Measurements from ENCODE around the gene PHACTR1. TPM values are rescaled to one million over a fixed set of nuclear protein-coding genes. Genes with fewer than 3 reads are reported as not detected.

Gene PHACTR1
- total and polyA plus RNA-seq, 2 of the 4 experiments (the other 2 are of a cell fraction): not detected

GRCh38 chr6:13079096-13079723 lies 362.6 kb downstream of the PHACTR1 start:
- Histone ChIP-seq H3K27me3 (ENCODE audit: control insufficient read depth, insufficient read depth, low read length) (no peaks in the 10 kb centered on the region), H3K27ac (ENCODE audit: insufficient read depth, low read length) (no peak overlapping the region), H3K79me1 (ENCODE audit: low read depth in 1 of 2, low read length in 2 of 2) (no peaks in the 10 kb centered on the region), H2BK15ac (ENCODE audit: low read depth, low read length) (no peak overlapping the region), H3K9me3 (ENCODE audit: control insufficient read depth, insufficient read depth, low read length) (no peaks in the 10 kb centered on the region), H4K20me1 (ENCODE audit: insufficient read depth, low read length) (no peaks in the 10 kb centered on the region), H3K4ac (ENCODE audit: low read depth, low read length) (no peak overlapping the region), H2BK120ac (ENCODE audit: low read depth, low read length) (no peak overlapping the region), H2AK5ac (ENCODE audit: low read depth, low read length) (no peak overlapping the region), H3K18ac (ENCODE audit: low read depth, low read length) (no peak overlapping the region), H4K91ac (ENCODE audit: insufficient read depth, low read depth, low read length) (no peak overlapping the region), H3K36me3 (ENCODE audit: control insufficient read depth, insufficient read depth, low read length) (no peaks in the 10 kb centered on the region), H4K8ac (ENCODE audit: low read depth in 2 of 2, low read length in 2 of 2) (no peak overlapping the region), H3K4me3 (ENCODE audit: insufficient read depth, low read depth, low read length) (no peak overlapping the region), H2AFZ (replicated peaks; ENCODE audit: low read length, poor library complexity) (no peak overlapping the region), H3K4me1 (ENCODE audit: control insufficient read depth, insufficient read depth, low read length) (no peaks in the 10 kb centered on the region), H3K4me2 (ENCODE audit: low read depth, low read length) (no peak overlapping the region), H2BK5ac (ENCODE audit: low read depth, low read length, poor library complexity, severe bottlenecking) (no peak overlapping the region), H2AK9ac (replicated peaks; ENCODE audit: low read depth, low read length, poor library complexity) (no peak overlapping the region), H3K56ac (ENCODE audit: extremely low read depth, insufficient read depth, low read length) (no peak overlapping the region), H3K23ac (ENCODE audit: low read depth, low read length) (no peak overlapping the region), H3K9ac (ENCODE audit: low read depth, low read length) (no peak overlapping the region), H3K9me1 (ENCODE audit: insufficient read depth, low read length) (no peaks in the 10 kb centered on the region), H2BK20ac (ENCODE audit: low read depth, low read length) (no peak overlapping the region), H3K14ac (replicated peaks; ENCODE audit: low read depth, low read length) (no peak overlapping the region), H4K5ac (ENCODE audit: low read depth, low read length) (no peak overlapping the region)
- POLR2A ChIA-PET (ENCODE audit: unreplicated experiment): no interaction called here
- 25% methylated on average over 1 of the region's 6 CpGs; no CpG with 5 or more reads in 1 of the 2 experiments for WGBS, 2 experiments (ENCODE audit: extremely low coverage in 2 of 2, insufficient read length in 1 of 2)
- dilution Hi-C loops (cut with HindIII; ENCODE audit: low sequenced_read_pairs, unreplicated experiment): no loop called here
- intact Hi-C loops (cut with micrococcal nuclease): no loop called here
- no peak for DNase-seq
- CTCF ChIA-PET: no interaction called here
- no peak for ATAC-seq (ENCODE audit: low read depth)
- TF ChIP-seq RCOR1 (IDR thresholded peaks at IDR 0.05; ENCODE audit: insufficient replicate concordance, low read length) (no peak), USF2 (IDR thresholded peaks at IDR 0.05; ENCODE audit: low read depth, low read length) (no peak), SMC3 (IDR thresholded peaks at IDR 0.05; ENCODE audit: low read depth, low read length) (no peak), CTCF (conservative IDR thresholded peaks at IDR 0.05; ENCODE audit: low read depth, low read length) (no peak), CHD1 (IDR thresholded peaks at IDR 0.05; ENCODE audit: low read depth, low read length) (no peak), RFX5 (IDR thresholded peaks at IDR 0.05; ENCODE audit: low read depth, low read length) (no peak), NFE2L2 (IDR thresholded peaks at IDR 0.05; ENCODE audit: low read depth, low read length) (no peak), CEBPB (IDR thresholded peaks at IDR 0.05; ENCODE audit: low read depth, low read length) (no peak), MAZ (IDR thresholded peaks at IDR 0.05; ENCODE audit: borderline replicate concordance, low read depth, low read length) (no peak), FOS (IDR thresholded peaks at IDR 0.05; ENCODE audit: low read depth, low read length) (no peak), MAFK (IDR thresholded peaks at IDR 0.05; ENCODE audit: low read depth, low read length) (no peak), POLR2A (IDR thresholded peaks at IDR 0.05; ENCODE audit: low read depth, low read length) (no peak), MXI1 (IDR thresholded peaks at IDR 0.05; ENCODE audit: borderline replicate concordance, low read depth, low read length) (no peak), BHLHE40 (IDR thresholded peaks at IDR 0.05; ENCODE audit: low read depth, low read length) (no peak), RAD21 (IDR thresholded peaks at IDR 0.05; ENCODE audit: low read length) (no peak)
- in situ Hi-C loops (cut with MboI; ENCODE audit: low sequenced_read_pairs): no loop called here
- no TSS peak for BruUV-seq (replicated peaks)
